Esophagus squamous epithelium (tissue), 5 donors: ENCODE measurements around the gene TRANK1. TPM values are rescaled to one million over a fixed set of nuclear protein-coding genes. Genes with fewer than 3 reads are reported as not detected.

ENCODE experiments used
- DNase-seq: peaks from one replicate; lab custom pipeline; 2025; lab: John Stamatoyannopoulos, UW
- H3K27ac ChIP-seq, 4 donors: fragments of 200-600 bp; sonication (generic); one replicate each; pipeline ENCODE4 v1.5.1; 2016 to 2019; ENCODE audit warnings: mild to moderate bottlenecking in 1 of 4
- H3K27me3 ChIP-seq, 4 donors: fragments of 200-600 bp; sonication (generic); 1 replicate in 3 of 4; 2 replicates in 1 of 4; pipeline versions ENCODE4 v1.5.1 to v1.6.0; 2017 to 2021; ENCODE audit warnings: antibody characterized with exemption in 1 of 4
- H3K36me3 ChIP-seq, 3 donors: fragments of 200-600 bp; sonication (generic); one replicate each; pipeline ENCODE4 v1.5.1; 2016 to 2019
- H3K4me1 ChIP-seq, 3 donors: fragments of 200-600 bp; sonication (generic); one replicate each; pipeline ENCODE4 v1.5.1; 2017 to 2019
- H3K4me3 ChIP-seq, 4 donors: fragments of 200-600 bp; sonication (generic); 1 replicate in 3 of 4; 2 replicates in 1 of 4; pipeline ENCODE4 v1.5.1; 2016 to 2019; ENCODE audit warnings: mild to moderate bottlenecking in 2 of 4, moderate library complexity in 1 of 4
- H3K9me3 ChIP-seq, 3 donors: fragments of 200-600 bp; sonication (generic); one replicate each; pipeline ENCODE4 v1.5.1; 2016 to 2019
- POLR2A ChIP-seq, 4 donors: fragments of 450-650 bp; IDR thresholded peaks; one replicate each; pipeline ENCODE4 v1.6.1; 2017; ENCODE audit warnings: antibody characterized with exemption in 4 of 4, mild to moderate bottlenecking in 4 of 4, moderate library complexity in 3 of 4
- WGBS, 2 donors: methylation state at CpG; one replicate each; pipeline ENCODE4 v1.1.5; 2018; 5-methylcytosine and 5-hydroxymethylcytosine counted together
- intact Hi-C: fragments of 100-400 bp; cut with DNase I; formaldehyde crosslinking; loops from one replicate; pipeline ENCODE4 v1.15.0; 2022
- total RNA-seq, 4 donors: library from RNA; depleted of rRNA; stranded (reverse); fragments of >200 nt; gene quantifications; one replicate each; pipeline ENCODE4 v1.1.0, GENCODE V29; 2016
- TF ChIP-seq, protein P1 (sequence below), 6 experiments: fragments of 450-650 bp in 4 of 6; fragments of 200-600 bp in 2 of 6; sonication (generic) in 2 of 6; IDR thresholded peaks; one replicate each; pipeline ENCODE4 v1.5.1; 2016 to 2019; ENCODE audit warnings: antibody characterized with exemption in 6 of 6, mild to moderate bottlenecking in 4 of 6, moderate library complexity in 4 of 6
- donor health status: DM: yes; HTN: yes; CAD: no.

The TRANK1 gene
- total RNA-seq, 4 donors from 2014 or later: 1.8 to 6.3 (median 3.7) TPM

DNA sequence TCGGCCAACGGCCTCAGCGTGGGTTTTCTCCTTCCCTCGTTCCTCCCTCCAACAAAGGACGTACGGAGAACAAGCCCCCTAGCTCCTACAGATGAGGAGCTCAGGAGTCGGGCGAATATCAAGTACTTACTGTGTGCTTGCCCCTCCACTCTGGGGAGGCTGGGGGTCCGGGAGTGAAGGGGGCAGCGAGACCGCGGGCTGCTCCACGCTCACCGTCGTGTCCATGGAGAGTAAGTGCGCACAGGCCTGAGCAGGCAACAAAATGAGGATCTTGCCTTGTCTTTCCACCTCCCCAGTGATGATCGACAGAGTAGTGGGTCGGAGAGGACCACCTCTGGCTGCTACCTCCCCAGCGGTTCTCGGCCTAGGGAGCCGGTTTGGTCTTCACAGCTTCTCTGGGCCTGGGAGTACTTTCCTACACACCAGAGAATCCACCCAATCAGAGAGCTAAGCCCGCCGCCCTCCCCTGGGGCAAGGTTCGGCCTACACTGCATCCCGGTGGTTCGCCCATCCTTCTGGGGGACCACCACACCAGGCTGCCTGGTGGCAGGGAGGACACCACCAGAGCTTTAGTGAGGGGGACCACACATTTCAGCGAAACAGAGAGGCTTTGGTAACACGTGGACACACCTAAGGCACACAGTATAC, 603 bp upstream of the TRANK1 start:
- intact Hi-C loops: no loop called here
- Histone ChIP-seq H3K4me1 (peaks cover 7 to 29% (median 11%) of the 10 kb centered on the region in 3 donors), H3K4me3 (peak overlapping the region; percentile 53 to 85 (median 74))

DNA sequence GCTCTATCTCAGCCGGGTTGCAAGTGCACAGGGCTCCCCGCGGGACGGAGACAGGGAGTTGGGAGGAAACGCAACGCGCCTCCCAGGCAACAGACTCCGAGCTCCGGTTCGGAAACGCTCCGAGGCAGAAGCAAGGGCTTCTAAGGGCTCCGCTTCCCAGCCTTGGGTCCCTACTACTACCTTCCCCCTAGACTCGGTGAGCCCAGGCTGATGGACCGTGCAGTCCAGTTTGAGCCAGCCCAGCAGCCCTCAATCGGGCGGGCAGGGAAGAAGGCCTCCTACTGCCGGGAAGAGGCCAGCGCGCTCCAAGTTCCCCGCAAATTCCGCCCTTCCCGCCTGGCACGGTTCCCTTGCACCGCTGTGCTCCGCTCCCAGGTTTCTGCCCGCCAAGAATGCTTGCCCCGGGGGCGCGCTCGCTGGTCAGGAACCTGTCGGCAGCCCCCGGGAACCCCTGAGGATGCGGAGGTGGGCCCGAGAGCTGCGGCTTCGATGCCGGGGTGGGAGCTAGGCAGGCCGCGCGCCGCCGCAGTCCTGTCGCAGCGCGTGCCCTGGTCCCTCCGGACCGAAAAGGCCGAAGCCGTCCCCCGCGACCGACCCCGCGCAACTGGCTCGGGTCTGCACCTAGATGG, 728 bp downstream of the TRANK1 start:
- intact Hi-C loops: no loop called here

More for the DNA sequence above, 603 bp upstream of the TRANK1 start:
- H3K36me3 ChIP-seq: no peaks in the 10 kb centered on the region
- H3K27ac ChIP-seq: peak overlapping the region in 3 of 4 donors; percentile 67 to 80 (median 76)
- no peak for DNase-seq
- H3K9me3 ChIP-seq: peaks cover 0 to 12% (median 8%) of the 10 kb centered on the region in 3 donors
- 64 to 91% methylated on average over 11 to 15 of the region's 28 CpGs for WGBS, 2 donors
- TF ChIP-seq POLR2A (IDR thresholded peaks at IDR 0.05): no peak
- TF ChIP-seq, protein P1, sequence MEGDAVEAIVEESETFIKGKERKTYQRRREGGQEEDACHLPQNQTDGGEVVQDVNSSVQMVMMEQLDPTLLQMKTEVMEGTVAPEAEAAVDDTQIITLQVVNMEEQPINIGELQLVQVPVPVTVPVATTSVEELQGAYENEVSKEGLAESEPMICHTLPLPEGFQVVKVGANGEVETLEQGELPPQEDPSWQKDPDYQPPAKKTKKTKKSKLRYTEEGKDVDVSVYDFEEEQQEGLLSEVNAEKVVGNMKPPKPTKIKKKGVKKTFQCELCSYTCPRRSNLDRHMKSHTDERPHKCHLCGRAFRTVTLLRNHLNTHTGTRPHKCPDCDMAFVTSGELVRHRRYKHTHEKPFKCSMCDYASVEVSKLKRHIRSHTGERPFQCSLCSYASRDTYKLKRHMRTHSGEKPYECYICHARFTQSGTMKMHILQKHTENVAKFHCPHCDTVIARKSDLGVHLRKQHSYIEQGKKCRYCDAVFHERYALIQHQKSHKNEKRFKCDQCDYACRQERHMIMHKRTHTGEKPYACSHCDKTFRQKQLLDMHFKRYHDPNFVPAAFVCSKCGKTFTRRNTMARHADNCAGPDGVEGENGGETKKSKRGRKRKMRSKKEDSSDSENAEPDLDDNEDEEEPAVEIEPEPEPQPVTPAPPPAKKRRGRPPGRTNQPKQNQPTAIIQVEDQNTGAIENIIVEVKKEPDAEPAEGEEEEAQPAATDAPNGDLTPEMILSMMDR (IDR thresholded peaks at IDR 0.05): no peak
- no peaks in the 10 kb centered on the region for H3K27me3 ChIP-seq

DNA sequence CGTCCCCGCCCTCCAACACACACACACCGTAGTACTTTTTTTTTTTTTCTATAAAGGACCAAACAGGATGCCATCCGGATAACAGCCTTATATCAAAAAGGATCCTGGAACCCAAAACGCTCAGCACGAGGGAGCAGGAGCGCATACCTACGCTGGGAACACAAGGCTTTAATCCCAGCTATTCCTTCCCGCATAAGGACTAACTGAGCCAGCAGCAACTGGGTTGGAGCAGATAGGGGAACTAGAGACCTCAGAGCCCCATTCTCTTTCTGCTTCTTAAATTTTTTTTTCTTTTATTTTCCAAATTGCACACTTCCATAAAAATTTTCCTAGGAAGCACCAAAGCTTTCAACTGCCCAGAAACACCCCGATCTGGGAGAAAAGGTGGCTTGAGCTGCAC, 1.3 kb downstream of the TRANK1 start:
- intact Hi-C loops: no loop called here
- H3K27ac ChIP-seq: peak overlapping the region; percentile 51 to 80 (median 72)
- peaks cover 7 to 29% (median 11%) of the 10 kb centered on the region in 3 donors for H3K4me1 ChIP-seq
- peak overlapping the region; percentile 53 to 85 (median 74) for H3K4me3 ChIP-seq
- no peaks in the 10 kb centered on the region for H3K36me3 ChIP-seq
- DNase-seq: no peak
- TF ChIP-seq, protein P1 (IDR thresholded peaks at IDR 0.05): no peak
- TF ChIP-seq POLR2A (IDR thresholded peaks at IDR 0.05): no peak
- H3K27me3 ChIP-seq: no peaks in the 10 kb centered on the region
- H3K9me3 ChIP-seq: peaks cover 0 to 12% (median 8%) of the 10 kb centered on the region in 3 donors
- WGBS, 2 donors: 35 to 41% methylated on average over 10 of the region's 10 CpGs

More for the DNA sequence above, 728 bp downstream of the TRANK1 start:
- Histone ChIP-seq H3K9me3 (peaks cover 0 to 12% (median 8%) of the 10 kb centered on the region in 3 donors), H3K36me3 (no peaks in the 10 kb centered on the region), H3K27me3 (no peaks in the 10 kb centered on the region), H3K4me1 (peaks cover 7 to 29% (median 11%) of the 10 kb centered on the region in 3 donors), H3K4me3 (peak overlapping the region; percentile 53 to 85 (median 74)), H3K27ac (peak overlapping the region; percentile 51 to 80 (median 72))
- WGBS, 2 donors: 0% methylated on average over 2 to 12 of the region's 56 CpGs
- TF ChIP-seq, protein P1 (IDR thresholded peaks at IDR 0.05): no peak
- no peak for TF ChIP-seq POLR2A (IDR thresholded peaks at IDR 0.05)
- no peak for DNase-seq

DNA sequence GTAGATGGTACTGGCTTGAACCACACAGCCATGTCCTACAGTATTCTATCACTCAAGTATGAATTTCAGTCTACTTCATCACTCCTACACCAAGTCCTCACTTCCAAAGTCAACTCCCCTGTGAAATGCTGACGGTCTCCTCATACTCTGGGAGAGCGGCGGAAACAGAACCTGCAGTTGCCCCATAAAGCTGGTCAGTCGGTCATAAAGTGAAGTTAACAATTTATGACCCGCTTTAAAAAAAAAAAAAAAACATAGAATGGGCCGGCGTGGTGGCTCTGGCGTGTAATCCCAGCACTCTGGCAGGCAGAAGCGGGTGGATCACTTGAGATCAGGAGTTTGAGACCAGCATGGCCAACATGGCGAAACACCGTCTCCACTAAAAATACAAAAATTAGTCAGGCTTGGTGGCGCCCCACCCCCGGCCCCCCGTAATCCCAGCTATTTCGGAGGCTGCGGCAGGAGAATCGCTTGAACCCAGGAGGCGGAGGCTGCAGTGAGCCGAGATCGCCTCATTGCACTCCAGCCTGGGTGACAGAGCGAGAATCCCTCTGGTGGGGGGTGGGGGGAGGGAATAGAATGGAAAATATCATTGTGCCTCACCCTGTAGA, 2.1 kb downstream of the TRANK1 start:
- Histone ChIP-seq H3K27me3 (no peaks in the 10 kb centered on the region), H3K27ac (no peak overlapping the region), H3K4me1 (peaks cover 7 to 29% (median 11%) of the 10 kb centered on the region in 3 donors), H3K4me3 (no peak overlapping the region), H3K36me3 (no peaks in the 10 kb centered on the region), H3K9me3 (peaks cover 0 to 5% (median 5%) of the 10 kb centered on the region in 3 donors)
- TF ChIP-seq POLR2A (IDR thresholded peaks at IDR 0.05): no peak
- TF ChIP-seq, protein P1 (IDR thresholded peaks at IDR 0.05): no peak
- DNase-seq: no peak
- 96 to 98% methylated on average over 11 to 18 of the region's 21 CpGs for WGBS, 2 donors
- intact Hi-C loops: no loop called here
